K562 (cell line): ENCODE measurements around the gene RNF43.

ENCODE experiments used
- CTCF ChIP-seq, 3 experiments: IDR thresholded peaks in 2 of 3; conservative IDR thresholded peaks in 1 of 3; 2 replicates each; pipeline ENCODE4 v1.5.1; 2011 to 2012; ENCODE audit warnings: low read length in 3 of 3, mild to moderate bottlenecking in 3 of 3, control low read depth in 2 of 3, improper control_type of control experiment in 1 of 3, inconsistent platforms in 1 of 3, low read depth in 1 of 3, mixed read lengths in 1 of 3, moderate library complexity in 1 of 3; ENCODE audit not compliant: insufficient read depth in 2 of 3
- EZH2 ChIP-seq: IDR thresholded peaks from 2 replicates; pipeline ENCODE4 v1.6.1; 2012; ENCODE audit warnings: low read depth, mild to moderate bottlenecking, inconsistent platforms, low read length, borderline replicate concordance
- KAT7 ChIP-seq: sonication (generic); formaldehyde crosslinking; IDR thresholded peaks from 2 replicates; pipeline ENCODE4 v1.8.0; 2022; ENCODE audit warnings: missing genetic modification reagents, mild to moderate bottlenecking, borderline replicate concordance
- MYC ChIP-seq, 2 experiments: fragments of 250-450 bp in 1 of 2; sonication (Bioruptor Pico) in 1 of 2; IDR thresholded peaks; 2 replicates each; pipeline versions ENCODE4 v1.5.1 to v1.6.1; 2012 to 2021; ENCODE audit warnings: low read depth in 2 of 2, borderline replicate concordance in 1 of 2, improper control_type of control experiment in 1 of 2, low read length in 1 of 2, mild to moderate bottlenecking in 1 of 2, moderate library complexity in 1 of 2
- PRPF4 ChIP-seq: fragments of 200-400 bp; formaldehyde crosslinking; IDR thresholded peaks from one replicate; pipeline ENCODE4 v1.6.1; 2017; ENCODE audit warnings: low read length, low read depth, mild to moderate bottlenecking; ENCODE audit not compliant: insufficient read depth, poor library complexity, severe bottlenecking
- RNF2 ChIP-seq: sonication (generic); IDR thresholded peaks from 2 replicates; pipeline ENCODE4 v1.6.1; 2016
- ZBTB9 ChIP-seq: fragments of 450-650 bp; formaldehyde crosslinking; IDR thresholded peaks from 2 replicates; pipeline ENCODE4 v1.4.0; 2020; ENCODE audit warnings: mild to moderate bottlenecking, moderate library complexity
- ZNF318 ChIP-seq, 2 experiments: fragments of 450-650 bp; IDR thresholded peaks; 2 replicates each; pipeline ENCODE4 v1.6.1; 2016; ENCODE audit warnings: mild to moderate bottlenecking in 2 of 2, borderline replicate concordance in 1 of 2, low read depth in 1 of 2, moderate library complexity in 1 of 2
- ZNF785 ChIP-seq: fragments of 250-450 bp; sonication (Bioruptor Pico); IDR thresholded peaks from 2 replicates; pipeline ENCODE4 v1.4.0; 2020; ENCODE audit warnings: mild to moderate bottlenecking

GRCh38 chr17:58371300-58371950 lies 45.9 kb downstream of the RNF43 start:
- TF ChIP-seq KAT7 (CRISPR knock-in tag) (no peak), RNF2 (no peak), PRPF4 (no peak), ZNF785 (CRISPR knock-in tag) (no peak), EZH2 (no peak), ZNF318 (IDR thresholded peaks at IDR 0.05; ENCODE audit: borderline replicate concordance in 1 of 2, low read depth in 1 of 2) (no peak), CTCF (IDR thresholded peaks at IDR 0.05 in 2 of 3, conservative IDR thresholded peaks at IDR 0.05 in 1 of 3; ENCODE audit: insufficient read depth in 2 of 3, low read depth in 1 of 3, low read length in 3 of 3) (no peak), MYC (IDR thresholded peaks at IDR 0.05; ENCODE audit: low read depth, low read length) (no peak), MYC (CRISPR knock-in tag; IDR thresholded peaks at IDR 0.05; ENCODE audit: borderline replicate concordance, low read depth) (no peak), ZBTB9 (no peak)
